CD4-positive, alpha-beta T cell treated with Interleukin-12 subunit alpha and Interleukin-12 subunit beta, for 1 hour (primary cell): ENCODE results near the gene ARSI.

Experiments used
- DNase-seq: peaks from one replicate; pipeline ENCODE4 v3.0.0-alpha.2; 2020

The ARSI gene

DNA sequence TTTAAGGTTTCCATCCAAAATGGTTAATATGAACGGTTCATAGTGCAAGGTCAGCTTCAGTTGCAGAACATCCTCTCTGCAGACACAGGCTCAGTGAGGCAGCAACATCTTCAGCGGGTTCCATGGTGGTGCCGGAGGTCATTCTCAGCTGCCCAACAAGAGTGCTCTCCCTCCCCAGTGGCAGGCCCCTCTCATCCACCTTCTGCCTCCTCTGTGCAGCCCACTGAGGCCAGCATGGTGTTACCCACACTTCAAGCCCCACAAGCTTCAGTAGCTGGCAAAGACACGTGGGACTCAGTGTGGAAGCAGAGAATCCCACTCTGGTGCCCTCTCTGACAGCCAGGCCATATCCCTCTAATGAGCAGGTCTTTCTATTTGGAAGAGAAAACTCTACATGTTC is 4.1 kb upstream of the ARSI start:
- DNase-seq, result no peak

DNA sequence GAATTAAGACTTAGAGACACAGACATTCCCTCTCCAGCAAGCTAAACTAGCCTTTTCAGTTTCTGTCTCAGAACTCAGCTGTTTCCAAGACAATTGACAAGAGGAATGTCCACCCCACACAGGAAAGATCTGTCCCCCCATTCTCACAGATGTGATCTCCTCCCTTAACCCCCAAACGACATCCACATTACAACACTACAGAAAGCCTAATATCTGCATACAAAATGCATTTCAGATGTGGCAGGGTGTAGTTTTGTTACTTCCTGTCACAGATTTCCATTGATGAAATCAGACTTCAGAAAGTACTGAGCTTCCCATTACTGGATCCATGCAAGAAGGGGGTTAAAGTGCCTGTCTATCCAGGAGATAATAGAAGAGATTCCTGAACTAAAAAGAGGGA is 2.9 kb upstream of the ARSI start:
- DNase-seq, result no peak

GRCh38 chr5:150305095-150305494 is 2.4 kb upstream of the ARSI start:
- DNase-seq, result no peak

DNA sequence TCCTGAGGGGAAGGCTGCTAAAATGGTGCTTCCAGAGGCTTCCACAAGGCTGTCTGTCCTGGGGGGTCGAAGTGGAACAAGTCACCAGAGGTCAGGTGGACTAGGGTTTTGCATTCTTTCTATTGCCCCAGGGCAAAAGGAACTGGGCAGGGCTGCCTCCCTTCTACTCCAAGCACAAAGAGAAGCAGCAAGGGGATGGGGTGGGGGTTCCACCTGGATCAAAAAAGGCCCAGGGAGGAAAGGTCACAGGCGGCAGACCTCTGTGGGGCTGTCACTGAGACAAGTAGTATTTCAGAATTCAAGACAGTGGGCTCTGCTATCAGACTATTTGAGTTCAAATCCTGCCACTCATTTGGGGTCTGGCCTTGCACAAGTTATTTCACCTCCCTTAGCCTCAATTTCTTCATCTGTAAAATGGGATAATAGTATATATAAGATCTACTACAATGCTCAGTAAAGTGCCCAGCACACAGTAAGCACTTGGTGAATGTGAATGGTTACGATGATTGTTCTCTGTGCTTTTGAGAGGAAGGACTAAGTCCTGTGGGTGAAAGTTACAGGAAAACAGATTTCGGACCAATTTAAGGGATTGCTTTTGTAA is 1.9 kb upstream of the ARSI start:
- DNase-seq, result no peak

DNA sequence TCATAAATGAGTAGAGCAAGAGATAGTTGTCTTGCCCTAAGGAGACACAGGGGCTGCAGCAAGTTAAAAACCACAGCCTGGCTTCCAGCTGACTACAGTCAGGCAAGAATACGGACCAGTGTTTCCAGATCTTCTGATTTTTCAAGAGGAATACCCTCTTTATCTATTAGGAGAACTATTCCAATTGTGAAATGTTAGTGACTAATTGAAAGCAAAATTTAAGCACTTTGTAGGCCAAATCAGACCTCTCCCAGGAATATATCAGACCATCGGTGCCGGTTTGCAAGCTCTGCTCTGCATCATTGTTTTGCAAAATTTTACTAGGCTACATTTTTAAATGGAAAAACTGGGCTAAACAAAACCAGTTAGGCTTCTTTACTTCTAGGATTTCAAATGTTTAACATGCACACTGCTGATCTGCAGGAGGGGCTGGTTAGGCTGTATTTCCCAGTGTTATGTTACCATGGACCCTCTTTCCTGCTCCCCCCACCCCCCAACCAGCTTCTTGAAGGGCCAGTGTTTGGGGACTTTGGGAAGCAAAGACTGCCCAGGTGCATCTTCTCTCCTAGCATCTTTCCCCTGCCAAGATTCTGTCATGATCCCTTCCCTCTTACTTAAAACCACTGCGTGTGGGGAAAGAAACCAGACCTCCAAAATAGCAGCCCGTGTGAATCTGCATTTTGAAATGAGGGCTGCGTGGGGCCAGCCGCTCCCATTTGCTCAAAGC is 1.1 kb upstream of the ARSI start:
- DNase-seq, result no peak

DNA sequence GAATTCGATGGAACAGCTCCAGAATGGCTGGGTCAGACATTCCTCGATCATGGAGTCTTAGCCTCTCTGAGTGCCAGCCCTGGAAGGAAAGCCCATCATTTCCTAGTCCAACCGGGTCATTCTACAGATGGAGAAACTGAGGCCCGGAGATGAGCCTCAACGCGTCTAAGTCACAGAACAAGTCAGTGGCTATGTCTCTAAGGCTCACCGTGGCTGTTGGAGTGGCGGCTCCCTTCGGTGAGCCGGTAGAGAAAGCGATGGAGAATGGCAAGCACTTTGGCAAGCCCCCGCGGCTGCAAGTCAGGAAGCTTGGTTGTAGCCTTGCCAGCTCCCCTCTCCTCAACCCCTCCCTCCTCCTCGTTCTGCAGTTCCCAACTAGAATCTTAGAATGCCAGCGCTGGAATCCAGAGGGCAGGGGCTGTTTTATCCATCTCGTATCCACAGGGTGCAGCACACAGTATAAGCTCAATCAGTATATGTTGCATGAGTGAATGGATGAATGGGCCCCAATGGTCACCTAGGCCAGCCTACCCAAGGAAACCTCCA is 438 bp upstream of the ARSI start:
- DNase-seq, result no peak

DNA sequence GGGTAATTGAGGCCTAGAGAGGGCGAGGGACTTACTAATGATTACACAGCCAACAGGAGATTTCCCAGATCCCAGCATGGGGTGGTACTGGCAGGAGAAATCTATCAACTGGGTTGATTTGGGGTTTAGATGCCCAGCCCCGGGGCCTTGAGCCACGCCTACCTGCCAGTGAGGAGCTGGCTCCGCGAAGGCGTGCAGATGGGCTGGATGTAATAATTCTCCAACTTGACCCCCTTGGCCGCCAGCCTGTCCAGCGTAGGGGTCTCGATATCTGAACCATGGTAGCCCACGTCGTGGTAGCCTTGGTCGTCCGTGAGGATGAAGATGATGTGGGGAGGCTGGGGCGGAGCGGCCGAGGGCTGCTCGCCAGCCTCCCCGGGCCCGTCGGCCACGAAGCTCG is 804 bp downstream of the ARSI start:
- no peak for DNase-seq

- no peak for DNase-seq
Observed at GRCh38 chr5:150301170-150301505, 1.6 kb downstream of the ARSI start.

GRCh38 chr5:150300496-150301169 is 2.1 kb downstream of the ARSI start:
- DNase-seq, result no peak

DNA sequence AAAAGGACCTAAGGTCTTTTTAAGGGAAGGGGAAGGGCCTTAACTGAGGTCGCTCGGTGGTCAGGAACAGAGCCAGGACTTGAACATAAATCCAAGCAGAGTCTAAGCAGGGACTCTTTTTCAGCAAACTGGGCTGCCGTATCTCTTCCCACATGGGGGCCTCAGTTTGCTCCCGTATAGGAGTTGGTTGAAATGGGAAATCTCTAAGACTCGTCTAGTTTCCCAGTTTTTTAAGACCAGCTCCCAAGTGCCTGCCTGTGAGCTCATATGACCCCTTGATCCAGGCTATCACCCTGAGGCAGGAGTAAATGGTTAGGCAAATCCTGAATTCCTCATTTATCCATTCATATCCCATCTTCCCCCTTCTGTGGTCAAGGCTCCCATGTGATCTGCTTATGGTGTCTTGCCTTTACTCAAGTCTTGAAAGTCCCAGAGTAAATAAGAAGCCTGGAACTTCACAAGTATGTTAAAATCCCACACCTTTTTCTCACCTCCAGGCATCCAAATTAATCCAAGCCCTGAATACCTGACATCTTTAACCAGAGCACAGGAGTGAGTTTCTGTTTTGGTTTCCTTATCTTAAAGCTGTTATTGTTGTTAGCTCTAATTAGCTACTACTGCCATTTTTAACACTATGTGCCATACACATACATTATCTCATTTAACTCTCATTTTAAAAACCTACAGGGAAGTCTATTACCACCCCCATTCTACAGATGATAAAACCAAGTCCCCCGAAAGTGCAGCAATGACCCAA is 3.0 kb downstream of the ARSI start:
- no peak for DNase-seq

- DNase-seq, result no peak
Observed at GRCh38 chr5:150298701-150299451, 3.8 kb downstream of the ARSI start.

GRCh38 chr5:150297934-150298595 is 4.6 kb downstream of the ARSI start:
- DNase-seq, result no peak

DNA sequence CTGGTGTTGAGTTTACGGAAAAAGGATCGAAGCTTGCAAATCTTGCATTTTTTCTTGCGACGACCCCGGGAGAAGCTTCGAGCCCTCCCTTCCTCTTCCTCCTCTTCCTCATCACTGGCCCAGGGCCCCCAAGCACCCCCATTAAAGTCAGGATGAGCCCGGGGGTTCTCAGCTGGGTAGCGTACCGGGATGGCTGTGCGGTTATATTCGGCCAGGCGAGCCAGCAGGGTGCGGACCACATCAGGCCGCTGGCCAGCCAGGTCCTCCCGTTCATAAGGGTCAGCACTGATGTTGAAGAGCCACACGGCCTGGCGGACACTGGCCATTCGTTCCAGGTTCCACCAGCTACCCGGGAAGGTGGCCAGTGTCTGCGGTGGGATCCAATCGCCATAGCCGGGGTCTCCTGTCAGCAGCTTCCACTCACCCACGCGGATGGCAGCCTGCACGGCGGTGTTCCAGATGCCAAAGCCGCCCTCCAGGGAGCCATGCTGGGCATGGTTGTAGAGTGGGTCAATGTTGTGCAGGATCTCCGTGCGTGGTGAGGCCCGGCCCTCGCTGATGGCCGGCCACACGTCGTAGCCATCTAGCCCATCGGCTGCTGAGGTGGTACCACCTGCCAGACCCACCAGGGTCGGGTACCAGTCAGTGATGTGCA is 5.3 kb downstream of the ARSI start:
- no peak for DNase-seq

DNA sequence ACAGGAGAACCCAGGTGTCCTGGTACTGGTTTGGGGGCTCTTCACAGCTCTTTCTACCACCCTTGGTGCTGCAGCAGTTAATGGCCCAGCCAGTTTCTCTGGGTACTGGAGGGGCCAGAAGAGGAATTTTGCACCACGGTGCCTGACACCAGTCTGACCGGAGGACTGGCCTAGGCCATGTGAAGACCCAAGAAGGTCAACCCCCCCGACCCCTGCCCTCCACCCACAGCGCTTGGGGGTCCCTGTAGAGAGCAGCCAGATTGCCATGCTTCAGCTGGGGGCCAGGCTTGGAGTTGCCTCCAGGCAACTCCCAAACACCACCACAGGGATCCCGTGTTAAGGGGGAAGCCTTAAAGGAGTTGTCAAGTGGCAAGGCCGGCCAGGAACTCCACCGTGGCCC is 6.2 kb downstream of the ARSI start:
- no peak for DNase-seq

DNA sequence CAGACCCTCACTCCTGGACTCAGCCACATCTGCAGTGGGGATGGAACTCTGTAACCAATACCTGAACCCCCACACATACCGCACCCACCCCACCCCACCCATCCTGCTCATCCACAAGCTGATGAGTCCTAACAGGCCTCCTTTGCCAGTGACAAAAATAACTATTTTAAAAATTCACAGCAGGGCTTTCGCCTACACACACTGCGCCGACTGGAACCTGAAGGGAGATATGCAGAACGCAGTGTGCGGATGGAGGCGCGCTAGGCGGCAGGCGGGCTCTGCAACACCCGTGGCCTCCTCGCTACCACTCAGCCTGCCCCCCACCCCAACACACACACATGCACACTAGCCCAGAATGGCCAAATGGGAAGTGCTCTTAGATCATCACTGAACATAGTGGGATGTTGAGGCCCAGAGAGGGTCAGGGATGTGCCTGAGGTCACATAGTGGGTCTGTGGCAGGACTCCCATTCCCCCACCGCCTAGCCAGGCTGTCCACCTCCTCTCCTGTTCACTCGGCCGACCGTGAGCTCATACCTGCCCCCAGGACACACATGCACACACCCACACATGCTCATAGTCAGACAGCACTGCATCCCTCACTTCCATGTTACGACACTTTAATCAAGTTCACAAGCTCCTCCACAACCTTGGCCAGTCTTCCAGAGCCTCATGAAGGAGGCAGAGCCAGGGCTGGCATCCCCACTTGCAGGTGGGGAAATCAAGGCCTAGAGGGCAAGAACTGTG is 6.8 kb downstream of the ARSI start:
- no peak for DNase-seq

DNA sequence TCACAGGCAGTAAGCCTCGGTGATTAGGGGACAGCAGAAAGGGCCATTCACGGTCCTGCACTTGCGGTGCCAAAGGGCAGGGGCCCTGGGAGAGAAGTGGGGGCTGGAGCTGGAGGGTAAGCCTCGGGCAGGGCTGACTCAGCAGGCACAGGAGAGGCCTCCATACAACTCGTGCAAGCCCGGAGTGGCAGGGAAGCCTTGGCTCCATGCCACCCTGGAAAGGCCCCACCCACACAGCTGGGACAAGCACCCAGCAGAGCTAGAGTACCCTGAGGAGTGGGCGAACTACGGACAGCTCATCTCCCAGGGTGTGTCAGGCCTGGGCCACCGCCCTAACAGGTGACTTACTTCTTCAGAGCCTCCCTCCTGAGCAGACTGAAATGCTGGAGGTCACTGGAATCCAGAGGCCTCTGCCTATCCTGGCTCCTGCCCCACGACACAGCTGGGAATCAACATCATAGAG is 7.5 kb downstream of the ARSI start:
- no peak for DNase-seq

DNA sequence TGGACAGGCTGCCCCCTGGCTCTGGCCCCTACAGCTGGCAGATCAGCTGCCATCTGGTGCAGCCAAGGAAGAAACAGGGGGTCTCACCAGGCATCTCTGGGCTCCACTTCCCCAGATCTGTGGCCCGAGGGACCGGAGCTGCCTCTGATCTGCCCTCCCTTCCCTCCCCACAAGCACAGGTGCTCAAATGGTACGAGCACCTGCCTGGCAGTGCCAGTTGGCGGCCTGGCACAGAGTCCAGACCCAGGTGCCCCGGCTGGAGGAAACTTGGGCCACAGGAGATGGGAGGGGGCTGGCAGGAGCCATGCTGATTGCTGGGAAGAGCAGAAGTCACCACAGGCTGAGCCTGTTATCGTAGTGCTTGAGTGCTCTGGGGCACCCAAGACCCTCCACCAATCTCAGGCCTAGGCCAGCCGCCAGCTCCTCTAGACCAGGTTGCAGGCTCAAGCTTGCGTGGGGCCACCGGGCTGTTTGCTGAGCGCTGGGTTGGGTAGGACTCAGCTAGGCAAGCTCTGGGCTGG is 8.1 kb downstream of the ARSI start:
- no peak for DNase-seq

DNA sequence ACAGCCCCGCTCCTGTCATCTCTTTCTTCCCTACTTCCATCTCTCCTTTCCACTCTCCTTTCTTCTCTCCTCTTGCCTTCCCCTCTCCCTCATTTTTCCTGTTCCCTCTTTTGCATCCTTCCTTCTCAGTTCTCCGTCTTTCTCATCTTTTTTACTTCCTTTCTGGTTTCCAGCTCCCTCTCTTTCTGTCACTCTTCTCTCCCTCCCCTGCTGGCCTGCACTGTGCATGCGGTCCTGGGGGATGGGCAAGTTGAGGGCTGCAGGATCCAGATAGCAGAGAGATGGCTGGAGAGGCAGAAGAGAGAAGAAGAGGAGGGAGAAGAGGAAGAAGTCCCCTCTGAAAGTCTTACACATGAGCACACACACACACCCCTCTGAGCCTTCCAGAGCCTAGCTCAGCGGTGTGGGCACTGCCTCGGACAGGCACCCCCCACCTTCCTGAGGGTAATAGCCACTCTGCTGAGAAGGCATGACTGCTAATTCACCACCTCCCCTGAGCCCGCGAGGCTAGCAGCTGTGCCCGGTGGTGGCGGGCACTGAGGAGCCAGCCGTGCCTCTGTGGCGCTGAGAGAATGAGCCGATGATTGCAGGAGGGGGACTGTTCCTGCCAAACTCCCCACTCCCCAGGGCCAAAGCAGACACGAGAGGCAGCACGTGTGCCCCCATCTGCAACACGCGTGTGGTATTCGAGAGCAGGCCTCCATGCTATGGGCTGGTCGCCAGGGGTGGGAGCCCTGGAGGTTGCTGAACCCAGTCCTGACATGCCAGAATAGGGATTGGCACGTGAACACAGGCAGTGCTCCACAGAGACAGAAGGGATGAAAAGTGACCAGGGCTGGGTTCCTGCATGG is 9.4 kb downstream of the ARSI start:
- no peak for DNase-seq
